Activated CD8-positive, alpha-beta memory T cell treated with anti-CD3 and anti-CD28 coated beads for 4 hours (primary cell): ENCODE results near the gene TNNI3K.

Experiments
- DNase-seq, 2 donors: peaks; one replicate each; pipeline ENCODE4 v3.0.0-alpha.2; 2020; ENCODE audit warnings: low read depth in 2 of 2

Gene TNNI3K

GRCh38 chr1:74549932-74550331, 314.7 kb downstream of the TNNI3K start:
- DNase-seq = no peak

- no peak for DNase-seq
Observed at GRCh38 chr1:74570797-74571492, 335.8 kb downstream of the TNNI3K start.

GRCh38 chr1:74571493-74571800, 336.3 kb downstream of the TNNI3K start:
- DNase-seq = no peak

GRCh38 chr1:74571891-74572290, 336.7 kb downstream of the TNNI3K start:
- DNase-seq = no peak

GRCh38 chr1:74578101-74578500, 342.9 kb downstream of the TNNI3K start:
- no peak for DNase-seq

- no peak for DNase-seq
Observed at GRCh38 chr1:74579425-74579824, 344.2 kb downstream of the TNNI3K start.

GRCh38 chr1:74583397-74583796, 348.2 kb downstream of the TNNI3K start:
- no peak for DNase-seq

GRCh38 chr1:74584185-74584584, 349.0 kb downstream of the TNNI3K start:
- no peak for DNase-seq

- DNase-seq = no peak
Observed at GRCh38 chr1:74586253-74586897, 351.2 kb downstream of the TNNI3K start.

GRCh38 chr1:74587888-74588287, 352.7 kb downstream of the TNNI3K start:
- no peak for DNase-seq

- DNase-seq = no peak
Observed at GRCh38 chr1:74590288-74590687, 355.1 kb downstream of the TNNI3K start.

- DNase-seq = no peak
Observed at GRCh38 chr1:74591949-74592348, 356.8 kb downstream of the TNNI3K start.

- DNase-seq = no peak
Observed at GRCh38 chr1:74592580-74593355, 357.6 kb downstream of the TNNI3K start.
